Measurements from ENCODE around the gene PTPN1.
"Not testable (repeated sequence)": the region's sequence is repeated elsewhere in the genome, so short reads cannot be mapped to it uniquely, and the experiment has no call there.

The PTPN1 gene

DNA sequence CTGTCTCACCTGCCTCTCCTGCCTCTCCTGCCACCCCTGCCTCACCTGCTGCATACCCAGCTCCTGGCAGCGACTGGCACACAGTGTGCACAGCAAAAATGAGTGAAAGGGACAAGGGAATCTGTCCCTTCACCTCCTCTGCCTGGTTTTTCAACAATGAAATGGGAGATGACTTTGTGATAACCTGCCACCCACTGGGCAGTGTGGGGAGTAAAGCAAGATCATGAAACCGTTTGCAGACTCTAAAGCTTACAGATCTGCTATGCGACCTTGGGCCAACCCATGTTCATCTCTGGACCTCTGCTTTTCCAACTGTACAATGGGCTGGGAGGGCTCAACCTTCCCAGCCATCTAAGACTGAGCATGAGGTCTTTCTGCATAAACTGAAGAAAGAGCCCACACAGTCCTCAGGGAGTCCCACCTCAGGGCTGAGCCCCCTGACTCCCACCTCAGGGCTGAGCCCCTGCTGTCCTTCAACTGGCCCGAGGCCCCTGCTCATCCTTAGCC is 100.1 kb downstream of the PTPN1 start:
- DNase-seq (ENCODE audit: low read depth) = no peak
- TF ChIP-seq, protein P1, sequence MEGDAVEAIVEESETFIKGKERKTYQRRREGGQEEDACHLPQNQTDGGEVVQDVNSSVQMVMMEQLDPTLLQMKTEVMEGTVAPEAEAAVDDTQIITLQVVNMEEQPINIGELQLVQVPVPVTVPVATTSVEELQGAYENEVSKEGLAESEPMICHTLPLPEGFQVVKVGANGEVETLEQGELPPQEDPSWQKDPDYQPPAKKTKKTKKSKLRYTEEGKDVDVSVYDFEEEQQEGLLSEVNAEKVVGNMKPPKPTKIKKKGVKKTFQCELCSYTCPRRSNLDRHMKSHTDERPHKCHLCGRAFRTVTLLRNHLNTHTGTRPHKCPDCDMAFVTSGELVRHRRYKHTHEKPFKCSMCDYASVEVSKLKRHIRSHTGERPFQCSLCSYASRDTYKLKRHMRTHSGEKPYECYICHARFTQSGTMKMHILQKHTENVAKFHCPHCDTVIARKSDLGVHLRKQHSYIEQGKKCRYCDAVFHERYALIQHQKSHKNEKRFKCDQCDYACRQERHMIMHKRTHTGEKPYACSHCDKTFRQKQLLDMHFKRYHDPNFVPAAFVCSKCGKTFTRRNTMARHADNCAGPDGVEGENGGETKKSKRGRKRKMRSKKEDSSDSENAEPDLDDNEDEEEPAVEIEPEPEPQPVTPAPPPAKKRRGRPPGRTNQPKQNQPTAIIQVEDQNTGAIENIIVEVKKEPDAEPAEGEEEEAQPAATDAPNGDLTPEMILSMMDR (conservative IDR thresholded peaks at IDR 0.05; ENCODE audit: low read depth, low read length) = peak; percentile 15
- H3K4me3 ChIP-seq (ENCODE audit: low read depth, low read length) = no peak overlapping the region

DNA sequence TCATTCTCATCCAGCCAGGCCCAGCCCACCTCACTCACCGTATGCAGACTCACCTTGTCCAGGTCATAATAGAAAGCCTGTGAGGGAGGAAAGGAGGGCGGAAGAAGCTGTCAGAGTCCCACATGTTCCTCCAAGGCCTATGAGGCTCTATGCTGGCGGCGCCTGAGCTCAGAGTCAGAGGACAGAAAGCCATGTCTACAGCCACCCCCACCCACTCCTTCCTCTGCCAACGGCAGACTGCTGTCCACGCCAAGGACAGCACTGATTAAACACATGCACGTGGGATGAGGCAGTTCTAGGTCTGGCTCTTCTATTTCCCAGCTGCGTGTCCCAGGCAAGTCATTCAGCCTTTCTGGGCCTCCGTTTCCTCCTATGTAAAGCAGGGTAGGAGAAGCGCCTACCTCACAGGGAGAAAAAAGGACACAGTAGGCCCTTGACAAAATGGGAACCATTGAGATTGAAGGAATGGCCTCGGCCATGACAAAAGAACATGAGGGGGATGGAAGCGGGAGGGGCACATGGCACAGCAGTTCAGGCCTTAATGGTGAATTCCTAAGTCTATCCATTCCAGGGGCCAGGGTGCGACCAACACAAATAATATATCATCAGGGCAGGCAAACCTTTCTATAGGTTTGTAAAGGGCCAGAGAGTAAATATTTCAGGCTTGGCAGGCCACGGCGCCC is 101.1 kb downstream of the PTPN1 start:
- TF ChIP-seq, protein P1 (conservative IDR thresholded peaks at IDR 0.05; ENCODE audit: low read depth, low read length) = no peak
- no peak for DNase-seq (ENCODE audit: low read depth)
- H3K4me3 ChIP-seq (ENCODE audit: low read depth, low read length) = no peak overlapping the region

DNA sequence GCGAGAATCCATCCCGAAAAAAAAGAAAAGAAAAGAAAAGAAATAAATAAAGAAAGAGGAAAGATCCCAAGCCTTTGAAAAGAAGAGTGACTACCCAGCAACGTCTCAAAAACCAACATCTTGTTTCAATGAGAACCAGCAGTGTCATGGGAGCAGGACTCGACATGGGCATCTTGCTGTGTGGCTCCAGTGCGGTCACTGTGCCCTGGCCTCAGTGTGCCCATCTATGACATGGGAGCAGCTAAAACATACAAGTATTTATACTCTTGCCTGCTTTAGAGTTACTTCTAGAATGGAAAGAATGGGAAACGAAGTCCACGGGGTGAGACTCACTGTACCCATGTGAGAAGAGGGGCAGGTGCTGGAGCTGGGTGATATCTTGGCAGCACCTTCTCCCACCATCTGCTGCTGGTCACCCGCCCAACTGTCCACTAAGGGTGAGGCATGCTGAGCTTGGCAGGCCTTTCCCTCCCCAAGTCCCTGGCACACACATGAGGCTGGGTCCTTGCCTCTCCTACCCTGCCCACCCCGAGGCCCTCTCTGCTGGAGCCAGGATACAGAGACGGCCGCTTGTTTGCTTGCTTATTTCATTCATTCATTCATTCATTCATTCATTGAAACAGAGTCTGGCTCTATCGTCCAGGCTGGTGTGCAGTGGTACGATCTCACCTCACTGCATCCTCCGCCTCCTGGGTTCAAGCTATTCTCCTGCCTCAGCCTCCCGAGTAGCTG is 103.4 kb downstream of the PTPN1 start:
- no peak for DNase-seq (ENCODE audit: low read depth)
- TF ChIP-seq, protein P1 (conservative IDR thresholded peaks at IDR 0.05; ENCODE audit: low read depth, low read length) = no peak
- no peak overlapping the region for H3K4me3 ChIP-seq (ENCODE audit: low read depth, low read length)

DNA sequence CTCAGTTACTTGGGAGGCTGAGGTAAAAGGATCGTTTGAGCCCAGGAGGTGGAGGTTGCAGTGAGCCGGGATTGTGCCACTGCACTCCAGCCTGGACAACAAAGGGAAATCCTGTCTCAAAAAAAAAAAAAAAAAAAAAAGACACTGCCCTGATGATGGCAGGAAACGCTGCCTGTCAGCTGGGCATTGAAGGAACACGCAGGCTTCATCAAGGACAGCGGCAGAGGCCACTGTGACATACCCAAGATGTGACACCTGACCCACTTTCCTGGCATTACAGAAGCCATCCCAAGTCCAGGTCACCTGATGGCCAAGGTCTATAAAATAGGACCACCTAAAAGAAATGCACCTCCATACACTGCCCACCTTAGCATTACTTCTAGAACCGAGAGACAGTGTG is 105.2 kb downstream of the PTPN1 start:
- DNase-seq (ENCODE audit: low read depth) = no peak
- no peak overlapping the region for H3K4me3 ChIP-seq (ENCODE audit: low read depth, low read length)
- TF ChIP-seq, protein P1 (conservative IDR thresholded peaks at IDR 0.05; ENCODE audit: low read depth, low read length) = no peak

DNA sequence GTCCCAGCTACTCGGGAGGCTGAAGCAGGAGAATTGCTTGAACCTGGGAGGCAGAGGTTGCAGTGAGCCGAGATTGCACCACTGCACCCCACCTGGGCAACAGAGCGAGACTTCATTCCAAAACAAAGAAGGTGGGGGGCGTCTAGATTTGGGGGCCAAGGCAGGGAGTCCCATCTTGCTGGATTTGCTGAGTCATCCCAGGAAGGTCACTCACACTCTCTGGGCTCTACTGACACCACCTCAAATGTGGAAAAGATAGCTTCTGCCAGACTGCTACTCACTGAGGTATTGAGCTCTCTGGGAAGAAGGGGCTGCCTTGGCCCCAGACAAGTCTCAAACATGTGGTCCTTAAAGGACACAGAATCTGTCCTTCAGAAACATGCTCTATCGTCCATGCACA is 106.8 kb downstream of the PTPN1 start:
- TF ChIP-seq, protein P1 (conservative IDR thresholded peaks at IDR 0.05; ENCODE audit: low read depth, low read length) = no peak
- no peak for DNase-seq (ENCODE audit: low read depth)
- H3K4me3 ChIP-seq (ENCODE audit: low read depth, low read length) = no peak overlapping the region

DNA sequence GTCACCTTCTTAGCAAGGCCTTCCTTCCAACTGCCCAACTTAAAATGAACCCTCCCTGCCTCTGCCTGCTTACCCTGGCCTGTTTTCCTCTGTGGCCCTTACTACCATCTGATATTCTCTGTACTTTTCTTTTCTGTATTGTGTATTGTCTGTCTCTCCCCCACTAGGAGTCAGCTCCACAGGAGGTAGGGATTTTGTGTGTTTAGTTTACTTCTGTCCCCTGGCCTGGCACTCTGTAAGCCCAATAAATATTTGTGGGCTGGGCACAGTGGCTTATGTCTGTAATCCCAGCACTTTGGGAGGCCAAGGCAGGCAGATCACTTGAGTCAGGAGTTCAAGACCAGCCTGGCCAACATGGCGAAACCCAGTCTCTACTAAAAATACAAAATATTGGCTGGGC is 108.4 kb downstream of the PTPN1 start:
- TF ChIP-seq, protein P1 (conservative IDR thresholded peaks at IDR 0.05; ENCODE audit: low read depth, low read length) = no peak

DNA sequence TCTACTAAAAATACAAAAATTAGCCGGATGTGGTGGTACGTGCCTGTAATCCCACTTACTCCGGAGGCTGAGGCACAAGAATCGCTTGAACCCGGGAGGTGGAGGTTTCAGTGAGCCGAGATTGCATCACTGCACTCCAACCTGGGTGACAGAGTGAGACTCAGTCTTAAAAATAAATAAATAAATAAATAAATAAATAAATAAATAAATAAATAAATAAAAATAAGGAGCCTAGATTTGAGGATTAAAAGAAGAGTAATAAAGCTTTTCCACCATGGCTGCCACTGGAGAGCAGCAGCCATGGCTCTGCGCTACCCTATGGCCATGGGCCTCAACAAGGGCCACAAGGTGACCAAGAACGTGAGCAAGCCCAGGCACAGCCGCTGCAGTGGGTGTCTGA is 110.3 kb downstream of the PTPN1 start:
- H3K4me3 ChIP-seq (ENCODE audit: low read depth, low read length); DNase-seq (ENCODE audit: low read depth): not testable (repeated sequence)

More for the DNA sequence above, 108.4 kb downstream of the PTPN1 start:
- no peak overlapping the region for H3K4me3 ChIP-seq (ENCODE audit: low read depth, low read length)
- DNase-seq (ENCODE audit: low read depth) = no peak

Measured in choroid plexus epithelial cell (primary cell).